Measurements from ENCODE around the gene MBOAT7. TPM values are rescaled to one million over a fixed set of nuclear protein-coding genes. Genes with fewer than 3 reads are reported as not detected.

Gene MBOAT7
- polyA plus RNA-seq, 1 donor from 2014 or later = 19.0 TPM

DNA sequence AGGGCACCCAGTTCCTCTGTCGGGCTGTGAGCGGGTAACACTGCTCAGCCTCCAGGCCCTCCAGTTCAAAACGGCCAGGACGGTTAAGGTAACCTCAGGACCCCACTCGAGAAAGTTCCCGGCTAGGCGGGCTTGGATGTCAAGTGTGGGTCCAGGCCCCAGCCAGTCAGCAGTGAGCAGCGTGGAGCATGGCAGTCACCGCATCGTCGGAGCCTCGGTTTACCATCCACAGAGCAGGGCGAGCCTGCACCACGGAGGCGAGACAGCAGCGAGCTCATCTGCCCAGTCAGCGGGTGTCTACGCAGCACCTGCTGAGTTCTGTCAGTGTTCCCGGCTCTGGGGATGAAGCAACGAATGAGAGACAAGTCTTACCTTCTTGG lies 59.8 kb downstream of the MBOAT7 start:
- Histone ChIP-seq H3K27ac (ENCODE audit: low read length) (no peak overlapping the region), H3K4me3 (ENCODE audit: low read length) (no peak overlapping the region), H2AFZ (ENCODE audit: low read depth, low read length) (no peak overlapping the region), H4K20me1 (ENCODE audit: insufficient read depth) (no peaks in the 10 kb centered on the region), H3K9me3 (ENCODE audit: low read length) (no peaks in the 10 kb centered on the region), H3K9me2 (ENCODE audit: insufficient read depth, low read length) (no peaks in the 10 kb centered on the region), H3K36me3 (ENCODE audit: insufficient read depth, low read length) (no peaks in the 10 kb centered on the region), H3K27me3 (ENCODE audit: insufficient read depth, low read depth, low read length) (no peaks in the 10 kb centered on the region), H3K9ac (ENCODE audit: low read length) (no peak overlapping the region), H3K79me2 (replicated peaks; ENCODE audit: insufficient read depth, low read length) (no peaks in the 10 kb centered on the region), H3K4me2 (ENCODE audit: low read length) (no peak overlapping the region), H3F3A (ENCODE audit: insufficient read depth, low read length, poor library complexity, severe bottlenecking) (no peaks in the 10 kb centered on the region)
- TF ChIP-seq EP300 (conservative IDR thresholded peaks at IDR 0.05; ENCODE audit: poor library complexity, severe bottlenecking) (no peak), MXI1 (conservative IDR thresholded peaks at IDR 0.05; ENCODE audit: poor library complexity, severe bottlenecking) (no peak), EZH2 (IDR thresholded peaks at IDR 0.05; ENCODE audit: borderline replicate concordance, insufficient read depth, low read length, poor library complexity, severe bottlenecking) (no peak), TAF1 (IDR thresholded peaks at IDR 0.05; ENCODE audit: low read depth) (no peak), RAD21 (conservative IDR thresholded peaks at IDR 0.05) (no peak), SMC3 (conservative IDR thresholded peaks at IDR 0.05; ENCODE audit: poor library complexity) (no peak), CTCF (IDR thresholded peaks at IDR 0.05; ENCODE audit: poor library complexity, severe bottlenecking) (no peak), POLR2AphosphoS5 (IDR thresholded peaks at IDR 0.05) (no peak), REST (IDR thresholded peaks at IDR 0.05; ENCODE audit: borderline replicate concordance) (no peak)

DNA sequence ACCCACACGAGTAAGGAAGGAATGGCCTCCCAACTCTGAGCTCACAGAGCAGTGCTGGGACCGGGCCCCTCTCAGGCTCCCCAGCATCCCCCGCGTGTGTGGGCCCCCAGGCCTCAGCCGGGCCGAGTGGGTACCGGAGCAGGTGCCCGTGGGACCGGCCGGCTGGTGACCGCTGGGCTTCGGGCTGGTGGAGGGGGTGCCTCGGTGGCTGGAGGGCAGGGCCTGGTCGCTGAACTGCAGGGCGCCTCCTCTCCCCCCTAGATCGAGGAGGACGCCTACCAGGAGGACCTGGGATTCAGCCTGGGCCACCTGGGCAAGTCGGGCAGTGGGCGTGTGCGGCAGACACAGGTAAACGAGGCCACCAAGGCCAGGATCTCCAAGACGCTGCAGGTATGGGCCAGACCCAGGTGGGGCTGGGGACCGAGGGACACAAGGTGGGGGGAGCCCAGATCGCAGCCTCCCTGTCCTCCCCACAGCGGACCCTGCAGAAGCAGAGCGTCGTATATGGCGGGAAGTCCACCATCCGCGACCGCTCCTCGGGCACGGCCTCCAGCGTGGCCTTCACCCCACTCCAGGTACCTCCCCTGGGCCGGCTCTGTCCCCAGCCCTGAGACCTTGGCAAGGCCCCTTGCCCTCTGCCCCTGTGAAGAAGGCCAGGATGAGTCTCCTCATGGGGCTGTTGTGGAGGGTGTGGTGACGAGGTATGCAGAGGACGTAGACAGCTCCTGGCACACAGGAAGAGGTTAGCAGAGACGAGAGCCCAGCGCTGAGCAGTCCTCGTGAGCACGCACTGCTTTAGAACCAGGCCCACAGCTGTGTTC lies 60.4 kb downstream of the MBOAT7 start:
- Histone ChIP-seq H3K4me2 (ENCODE audit: low read length) (no peak overlapping the region), H3K79me2 (replicated peaks; ENCODE audit: insufficient read depth, low read length) (no peaks in the 10 kb centered on the region), H2AFZ (ENCODE audit: low read depth, low read length) (no peak overlapping the region), H3K27me3 (ENCODE audit: insufficient read depth, low read depth, low read length) (no peaks in the 10 kb centered on the region), H3K36me3 (ENCODE audit: insufficient read depth, low read length) (no peaks in the 10 kb centered on the region), H3K27ac (ENCODE audit: low read length) (no peak overlapping the region), H3K9me2 (ENCODE audit: insufficient read depth, low read length) (no peaks in the 10 kb centered on the region), H3K9ac (ENCODE audit: low read length) (no peak overlapping the region), H4K20me1 (ENCODE audit: insufficient read depth) (no peaks in the 10 kb centered on the region), H3K9me3 (ENCODE audit: low read length) (no peaks in the 10 kb centered on the region), H3F3A (ENCODE audit: insufficient read depth, low read length, poor library complexity, severe bottlenecking) (no peaks in the 10 kb centered on the region), H3K4me3 (ENCODE audit: low read length) (no peak overlapping the region)
- no peak for TF ChIP-seq REST (IDR thresholded peaks at IDR 0.05; ENCODE audit: borderline replicate concordance)
- TF ChIP-seq RAD21 (conservative IDR thresholded peaks at IDR 0.05) = no peak
- TF ChIP-seq CTCF (IDR thresholded peaks at IDR 0.05; ENCODE audit: poor library complexity, severe bottlenecking) = no peak
- no peak for TF ChIP-seq TAF1 (IDR thresholded peaks at IDR 0.05; ENCODE audit: low read depth)
- TF ChIP-seq POLR2AphosphoS5 (IDR thresholded peaks at IDR 0.05) = no peak
- TF ChIP-seq MXI1 (conservative IDR thresholded peaks at IDR 0.05; ENCODE audit: poor library complexity, severe bottlenecking) = no peak
- TF ChIP-seq SMC3 (conservative IDR thresholded peaks at IDR 0.05; ENCODE audit: poor library complexity) = no peak
- TF ChIP-seq EP300 (conservative IDR thresholded peaks at IDR 0.05; ENCODE audit: poor library complexity, severe bottlenecking) = no peak
- no peak for TF ChIP-seq EZH2 (IDR thresholded peaks at IDR 0.05; ENCODE audit: borderline replicate concordance, insufficient read depth, low read length, poor library complexity, severe bottlenecking)

Measured in neural cell (in vitro differentiated cells).